Osteocyte (in vitro differentiated cells): Measurements from ENCODE around the gene DNAJC4. TPM values are rescaled to one million over a fixed set of nuclear protein-coding genes. Genes with fewer than 3 reads are reported as not detected.

Experiments
- DNase-seq: peaks from one replicate; pipeline ENCODE4 v3.0.0; 2021; ENCODE audit warnings: mixed read lengths; ENCODE audit not compliant: unreplicated experiment; ENCODE audit errors: extremely low spot score
- H3K27ac Mint-ChIP-seq: one replicate; pipeline ENCODE4 v1.8.0; 2021; ENCODE audit warnings: mild to moderate bottlenecking, mixed read lengths; ENCODE audit not compliant: unreplicated experiment
- H3K27me3 Mint-ChIP-seq: one replicate; pipeline ENCODE4 v1.8.0; 2021; ENCODE audit warnings: mixed read lengths; ENCODE audit not compliant: unreplicated experiment
- H3K36me3 Mint-ChIP-seq: one replicate; pipeline ENCODE4 v1.8.0; 2021; ENCODE audit warnings: mixed read lengths; ENCODE audit not compliant: unreplicated experiment
- H3K4me1 Mint-ChIP-seq: one replicate; pipeline ENCODE4 v1.8.0; 2021; ENCODE audit warnings: mixed read lengths; ENCODE audit not compliant: unreplicated experiment
- H3K4me3 Mint-ChIP-seq: one replicate; pipeline ENCODE4 v1.8.0; 2021; ENCODE audit warnings: mild to moderate bottlenecking, moderate library complexity, mixed read lengths; ENCODE audit not compliant: unreplicated experiment
- H3K9me3 Mint-ChIP-seq: one replicate; pipeline ENCODE4 v1.8.0; 2021; ENCODE audit warnings: mixed read lengths; ENCODE audit not compliant: unreplicated experiment
- CTCF ChIP-seq: fragments of 200-600 bp; sonication (generic); IDR thresholded peaks from 2 replicates; pipeline ENCODE4 v1.5.0; 2021; ENCODE audit warnings: antibody characterized with exemption, mild to moderate bottlenecking, moderate library complexity
- total RNA-seq: library from RNA; stranded (reverse); gene quantifications from 2 replicates; pipeline ENCODE4 v1.2.1, GENCODE V29; 2021

The DNAJC4 gene
- total RNA-seq, 1 donor from 2014 or later, result 49.9 TPM

- Mint-ChIP-seq H3K9me3 (no peaks in the 10 kb centered on the region), H3K4me1 (peaks cover 15% of the 10 kb centered on the region), H3K27ac (no peak overlapping the region), H3K4me3 (no peak overlapping the region), H3K27me3 (no peaks in the 10 kb centered on the region), H3K36me3 (peaks cover 7% of the 10 kb centered on the region)
- no peak for TF ChIP-seq CTCF
- DNase-seq, result no peak
Observed at GRCh38 chr11:64208796-64209562, 21.4 kb upstream of the DNAJC4 start.

GRCh38 chr11:64209563-64209843, 20.8 kb upstream of the DNAJC4 start:
- no peaks in the 10 kb centered on the region for H3K9me3 Mint-ChIP-seq
- H3K36me3 Mint-ChIP-seq, result peaks cover 2% of the 10 kb centered on the region
- DNase-seq, result no peak
- no peak for TF ChIP-seq CTCF
- H3K27me3 Mint-ChIP-seq, result no peaks in the 10 kb centered on the region
- peaks cover 10% of the 10 kb centered on the region for H3K4me1 Mint-ChIP-seq
- no peak overlapping the region for H3K27ac Mint-ChIP-seq
- H3K4me3 Mint-ChIP-seq, result no peak overlapping the region

GRCh38 chr11:64210301-64211020, 19.9 kb upstream of the DNAJC4 start:
- DNase-seq, result no peak
- Mint-ChIP-seq H3K27ac (no peak overlapping the region), H3K36me3 (no peaks in the 10 kb centered on the region), H3K4me1 (peaks cover 7% of the 10 kb centered on the region), H3K4me3 (no peak overlapping the region), H3K27me3 (no peaks in the 10 kb centered on the region), H3K9me3 (no peaks in the 10 kb centered on the region)
- no peak for TF ChIP-seq CTCF

- no peaks in the 10 kb centered on the region for H3K9me3 Mint-ChIP-seq
- no peak overlapping the region for H3K27ac Mint-ChIP-seq
- H3K4me3 Mint-ChIP-seq, result no peak overlapping the region
- no peaks in the 10 kb centered on the region for H3K27me3 Mint-ChIP-seq
- no peak for TF ChIP-seq CTCF
- no peak for DNase-seq
- no peaks in the 10 kb centered on the region for H3K36me3 Mint-ChIP-seq
- H3K4me1 Mint-ChIP-seq, result peaks cover 7% of the 10 kb centered on the region
Observed at GRCh38 chr11:64211181-64211872, 19.0 kb upstream of the DNAJC4 start.

- H3K4me1 Mint-ChIP-seq, result no peaks in the 10 kb centered on the region
- no peak for DNase-seq
- no peaks in the 10 kb centered on the region for H3K36me3 Mint-ChIP-seq
- H3K9me3 Mint-ChIP-seq, result no peaks in the 10 kb centered on the region
- TF ChIP-seq CTCF, result no peak
- no peak overlapping the region for H3K4me3 Mint-ChIP-seq
- H3K27me3 Mint-ChIP-seq, result no peaks in the 10 kb centered on the region
- no peak overlapping the region for H3K27ac Mint-ChIP-seq
Observed at GRCh38 chr11:64216879-64217278, 13.5 kb upstream of the DNAJC4 start.
